ENCODE results near the gene RNGTT.

DNA sequence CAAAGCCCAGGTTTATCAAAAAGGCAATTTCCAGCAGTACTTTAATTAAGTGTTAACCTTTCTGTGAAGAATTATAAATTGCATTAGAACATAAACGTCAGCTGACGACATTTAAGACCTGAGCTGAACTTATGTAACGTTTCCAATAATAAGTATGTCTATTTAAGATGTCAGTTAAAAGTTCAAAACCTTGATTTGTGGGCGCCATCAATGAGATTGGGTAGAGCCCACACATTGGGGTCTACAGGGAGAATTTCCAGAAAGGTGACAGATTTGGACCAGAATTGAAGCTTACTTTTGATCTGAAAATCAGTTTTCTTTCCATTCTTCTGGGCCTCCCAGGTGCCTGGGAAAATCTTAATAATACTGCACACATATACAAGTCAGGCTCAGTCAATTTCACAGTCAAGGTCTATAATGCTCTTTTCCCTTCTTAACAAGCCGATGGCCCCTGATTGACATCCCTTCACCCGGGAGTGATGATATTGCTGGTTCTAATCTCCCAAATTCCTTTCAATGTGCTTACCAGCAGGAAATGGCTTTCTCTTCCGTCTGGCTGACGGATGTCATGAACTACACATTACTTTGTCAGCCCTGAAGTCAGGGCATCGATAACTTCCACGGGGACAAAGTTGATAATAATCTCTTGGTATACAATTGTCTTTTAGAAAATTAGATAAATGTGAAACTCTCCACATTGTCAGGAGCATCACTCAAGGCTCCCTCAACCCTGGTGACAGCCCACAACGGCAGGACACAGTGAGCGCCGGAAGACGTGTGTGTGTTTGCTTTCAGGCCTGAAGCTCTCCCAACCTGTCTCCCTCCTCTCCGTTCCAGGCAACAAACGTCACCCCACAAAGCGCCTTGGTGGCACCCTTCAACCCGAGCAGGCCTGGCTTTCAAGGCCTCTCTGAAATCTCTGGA, 400.8 kb downstream of the RNGTT start:
- TF ChIP-seq, protein P1, sequence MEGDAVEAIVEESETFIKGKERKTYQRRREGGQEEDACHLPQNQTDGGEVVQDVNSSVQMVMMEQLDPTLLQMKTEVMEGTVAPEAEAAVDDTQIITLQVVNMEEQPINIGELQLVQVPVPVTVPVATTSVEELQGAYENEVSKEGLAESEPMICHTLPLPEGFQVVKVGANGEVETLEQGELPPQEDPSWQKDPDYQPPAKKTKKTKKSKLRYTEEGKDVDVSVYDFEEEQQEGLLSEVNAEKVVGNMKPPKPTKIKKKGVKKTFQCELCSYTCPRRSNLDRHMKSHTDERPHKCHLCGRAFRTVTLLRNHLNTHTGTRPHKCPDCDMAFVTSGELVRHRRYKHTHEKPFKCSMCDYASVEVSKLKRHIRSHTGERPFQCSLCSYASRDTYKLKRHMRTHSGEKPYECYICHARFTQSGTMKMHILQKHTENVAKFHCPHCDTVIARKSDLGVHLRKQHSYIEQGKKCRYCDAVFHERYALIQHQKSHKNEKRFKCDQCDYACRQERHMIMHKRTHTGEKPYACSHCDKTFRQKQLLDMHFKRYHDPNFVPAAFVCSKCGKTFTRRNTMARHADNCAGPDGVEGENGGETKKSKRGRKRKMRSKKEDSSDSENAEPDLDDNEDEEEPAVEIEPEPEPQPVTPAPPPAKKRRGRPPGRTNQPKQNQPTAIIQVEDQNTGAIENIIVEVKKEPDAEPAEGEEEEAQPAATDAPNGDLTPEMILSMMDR (IDR thresholded peaks at IDR 0.05), result no peak
- TF ChIP-seq POLR2AphosphoS5 (IDR thresholded peaks at IDR 0.05) (no peak), POLR2A (IDR thresholded peaks at IDR 0.05) (no peak), EP300 (IDR thresholded peaks at IDR 0.05) (no peak)
